ENCODE results near the gene LDLRAD3.

GRCh38 chr11:36010010-36010740 is 66.3 kb downstream of the LDLRAD3 start:
- TF ChIP-seq, protein P1, sequence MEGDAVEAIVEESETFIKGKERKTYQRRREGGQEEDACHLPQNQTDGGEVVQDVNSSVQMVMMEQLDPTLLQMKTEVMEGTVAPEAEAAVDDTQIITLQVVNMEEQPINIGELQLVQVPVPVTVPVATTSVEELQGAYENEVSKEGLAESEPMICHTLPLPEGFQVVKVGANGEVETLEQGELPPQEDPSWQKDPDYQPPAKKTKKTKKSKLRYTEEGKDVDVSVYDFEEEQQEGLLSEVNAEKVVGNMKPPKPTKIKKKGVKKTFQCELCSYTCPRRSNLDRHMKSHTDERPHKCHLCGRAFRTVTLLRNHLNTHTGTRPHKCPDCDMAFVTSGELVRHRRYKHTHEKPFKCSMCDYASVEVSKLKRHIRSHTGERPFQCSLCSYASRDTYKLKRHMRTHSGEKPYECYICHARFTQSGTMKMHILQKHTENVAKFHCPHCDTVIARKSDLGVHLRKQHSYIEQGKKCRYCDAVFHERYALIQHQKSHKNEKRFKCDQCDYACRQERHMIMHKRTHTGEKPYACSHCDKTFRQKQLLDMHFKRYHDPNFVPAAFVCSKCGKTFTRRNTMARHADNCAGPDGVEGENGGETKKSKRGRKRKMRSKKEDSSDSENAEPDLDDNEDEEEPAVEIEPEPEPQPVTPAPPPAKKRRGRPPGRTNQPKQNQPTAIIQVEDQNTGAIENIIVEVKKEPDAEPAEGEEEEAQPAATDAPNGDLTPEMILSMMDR (conservative IDR thresholded peaks at IDR 0.05; ENCODE audit: low read depth, low read length) = no peak
- TF ChIP-seq EZH2phosphoT487 (IDR thresholded peaks at IDR 0.05; ENCODE audit: borderline replicate concordance, low read length) (no peak), EZH2 (IDR thresholded peaks at IDR 0.05; ENCODE audit: low read length, unreplicated experiment) (no peak)

Measured in PC-3 (cell line).